Activated T-cell treated with anti-CD3 and anti-CD28 coated beads for 1 hour (primary cell): Measurements from ENCODE around the gene PLEKHM1.
A peak's percentile ranks its signal among the peaks of the same experiment; 100 is the strongest.

Experiments used
- DNase-seq: peaks from one replicate; pipeline ENCODE4 v3.0.0-alpha.2; 2020; ENCODE audit warnings: low read depth

PLEKHM1 gene

GRCh38 chr17:45427181-45427835 lies 63.2 kb downstream of the PLEKHM1 start:
- no peak for DNase-seq

DNA sequence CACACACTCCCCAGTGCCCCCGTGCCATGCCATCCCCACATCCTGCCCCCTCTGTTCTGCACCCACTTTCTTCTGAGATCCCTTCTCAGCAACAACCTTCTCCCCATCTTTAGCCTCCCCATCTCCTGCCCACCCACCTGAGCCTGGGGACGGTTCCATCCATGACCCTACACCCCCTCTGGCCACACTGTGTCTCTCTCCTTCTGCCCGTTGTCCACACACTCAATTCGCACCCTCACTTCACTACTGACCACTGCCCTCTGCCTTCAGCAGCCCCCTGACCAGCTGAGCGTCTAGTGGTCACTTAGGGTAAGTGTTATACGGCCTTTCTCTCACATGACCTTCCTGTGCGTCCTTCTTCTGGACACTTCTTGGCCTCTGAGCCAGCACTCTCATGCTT lies 64.0 kb downstream of the PLEKHM1 start:
- no peak for DNase-seq

DNA sequence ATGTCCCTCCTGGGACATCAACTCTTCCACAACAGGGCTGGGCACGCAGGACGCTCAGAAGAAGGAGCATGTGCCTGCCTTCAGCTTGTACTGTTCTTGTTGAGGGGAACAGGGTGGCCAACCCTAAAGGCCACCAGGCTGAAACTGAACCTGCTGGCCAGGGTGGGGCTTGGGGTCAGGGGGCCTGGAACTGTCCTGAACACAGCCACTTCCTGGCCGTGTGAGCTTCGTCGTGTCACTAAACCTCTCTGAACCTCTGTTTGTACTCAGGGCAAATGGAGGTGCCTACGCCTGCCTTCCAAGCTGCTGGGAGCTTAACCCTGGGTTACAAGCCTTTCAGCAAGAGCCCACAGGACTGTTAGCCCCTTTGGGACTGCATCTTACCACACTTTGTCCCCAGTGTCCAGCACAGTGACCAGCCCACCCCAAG lies 64.5 kb downstream of the PLEKHM1 start:
- DNase-seq, result no peak

DNA sequence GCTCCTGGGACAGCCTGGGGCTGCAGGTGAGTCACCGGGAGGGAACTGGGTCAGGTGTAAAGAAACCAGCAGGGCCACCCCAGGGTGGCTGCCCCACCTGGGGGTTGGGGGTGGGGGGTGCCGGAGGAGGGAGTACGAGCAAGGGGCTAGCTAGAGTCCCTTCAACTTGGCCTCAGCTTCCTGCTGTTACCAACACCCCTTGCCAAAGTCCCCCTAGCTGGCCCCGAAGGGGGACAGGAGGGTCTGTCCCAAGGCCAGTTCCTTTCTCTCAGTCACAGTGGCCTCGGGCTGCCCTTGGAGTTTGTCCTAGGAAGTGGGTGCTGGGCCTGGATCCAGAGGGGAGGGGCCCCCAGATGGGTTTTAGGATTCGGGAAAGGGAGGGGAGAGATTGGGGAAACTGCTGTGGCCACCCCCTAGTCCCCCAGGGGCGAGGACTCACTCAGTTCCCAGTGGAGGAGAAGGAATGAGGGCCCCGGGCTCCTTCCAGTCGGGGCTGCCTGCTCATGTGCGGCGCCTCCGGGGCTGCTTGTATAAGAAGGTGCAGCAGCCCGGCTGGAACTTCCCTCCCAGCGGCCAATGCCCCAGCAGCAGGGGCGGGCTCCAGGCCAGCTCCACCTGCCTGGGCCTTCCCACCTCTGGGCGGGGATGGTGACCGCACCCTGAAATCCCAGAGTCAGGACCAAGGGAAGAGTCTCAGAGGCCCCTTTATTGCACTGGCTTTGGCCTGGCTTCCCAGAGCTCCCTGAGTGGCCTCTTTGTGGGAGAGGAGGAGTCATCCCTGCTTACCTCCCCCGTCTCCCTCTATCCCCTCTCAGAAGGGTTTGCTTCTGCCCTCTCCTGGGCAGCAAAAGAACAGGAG lies 65.2 kb downstream of the PLEKHM1 start:
- DNase-seq, result no peak

GRCh38 chr17:45424769-45425124 lies 65.8 kb downstream of the PLEKHM1 start:
- DNase-seq, result no peak

- no peak for DNase-seq
Measured at GRCh38 chr17:45423975-45424335, 66.6 kb downstream of the PLEKHM1 start.

DNA sequence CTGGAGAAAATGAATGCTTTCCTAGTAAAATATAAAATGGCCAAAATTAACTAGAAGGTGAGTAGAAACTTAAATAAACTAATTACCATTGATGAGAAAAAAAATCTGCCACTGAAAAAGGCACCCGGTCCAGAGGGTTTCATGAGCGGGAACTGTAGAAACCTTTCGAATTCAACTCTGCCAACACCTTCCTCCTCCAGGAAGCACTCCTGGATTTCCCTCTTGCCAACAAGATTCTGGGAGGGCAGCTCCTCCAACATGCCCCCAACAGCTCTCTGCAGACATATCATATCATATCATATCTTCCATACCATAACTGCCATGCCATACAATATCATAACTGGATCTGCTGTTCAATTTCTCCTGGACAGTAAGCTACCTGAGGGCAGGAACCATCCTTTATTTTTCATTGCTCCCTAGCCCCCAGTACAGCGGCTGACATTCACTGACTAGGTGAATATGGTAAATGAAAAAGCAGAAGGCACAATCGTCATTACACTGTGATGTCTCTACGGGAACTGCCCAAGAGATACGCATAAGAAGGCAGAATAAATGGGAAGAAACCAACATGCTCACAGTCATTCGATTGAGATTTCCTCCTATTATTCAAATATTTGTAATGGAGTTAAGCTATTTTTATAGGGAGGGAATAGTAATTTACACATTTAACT lies 67.1 kb downstream of the PLEKHM1 start:
- DNase-seq, result no peak

- no peak for DNase-seq
Measured at GRCh38 chr17:45414990-45415881, 75.3 kb downstream of the PLEKHM1 start.

GRCh38 chr17:45413498-45413923 lies 77.0 kb downstream of the PLEKHM1 start:
- DNase-seq, result no peak

GRCh38 chr17:45411348-45412105 lies 79.0 kb downstream of the PLEKHM1 start:
- no peak for DNase-seq

GRCh38 chr17:45410144-45411091 lies 80.1 kb downstream of the PLEKHM1 start:
- peak; percentile 57 for DNase-seq

DNA sequence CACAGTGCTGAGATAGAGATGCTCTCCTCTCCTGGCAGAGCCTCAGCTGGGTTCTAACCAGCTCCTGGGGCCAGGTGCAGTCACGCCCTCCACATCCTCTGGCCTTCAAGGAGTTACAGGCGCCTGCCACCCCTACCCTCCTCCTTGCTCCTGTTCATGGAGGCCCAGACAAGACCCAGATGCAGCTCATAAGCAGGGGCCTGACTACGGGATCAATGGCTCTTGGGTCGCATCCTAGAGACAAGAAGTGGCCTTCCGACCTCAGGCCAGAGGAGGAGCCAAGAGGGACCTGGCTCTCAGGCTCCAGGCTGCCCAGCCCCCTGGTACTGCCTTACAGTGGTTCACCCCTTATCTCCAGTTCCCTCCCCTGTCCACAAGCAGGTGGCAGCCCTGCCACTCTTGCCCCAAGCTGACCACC lies 80.9 kb downstream of the PLEKHM1 start:
- no peak for DNase-seq

GRCh38 chr17:45408611-45409421 lies 81.7 kb downstream of the PLEKHM1 start:
- no peak for DNase-seq

- no peak for DNase-seq
Measured at GRCh38 chr17:45406107-45406506, 84.4 kb downstream of the PLEKHM1 start.

GRCh38 chr17:45405250-45406086 lies 85.1 kb downstream of the PLEKHM1 start:
- DNase-seq, result no peak

- DNase-seq, result no peak
Measured at GRCh38 chr17:45404870-45405249, 85.7 kb downstream of the PLEKHM1 start.

DNA sequence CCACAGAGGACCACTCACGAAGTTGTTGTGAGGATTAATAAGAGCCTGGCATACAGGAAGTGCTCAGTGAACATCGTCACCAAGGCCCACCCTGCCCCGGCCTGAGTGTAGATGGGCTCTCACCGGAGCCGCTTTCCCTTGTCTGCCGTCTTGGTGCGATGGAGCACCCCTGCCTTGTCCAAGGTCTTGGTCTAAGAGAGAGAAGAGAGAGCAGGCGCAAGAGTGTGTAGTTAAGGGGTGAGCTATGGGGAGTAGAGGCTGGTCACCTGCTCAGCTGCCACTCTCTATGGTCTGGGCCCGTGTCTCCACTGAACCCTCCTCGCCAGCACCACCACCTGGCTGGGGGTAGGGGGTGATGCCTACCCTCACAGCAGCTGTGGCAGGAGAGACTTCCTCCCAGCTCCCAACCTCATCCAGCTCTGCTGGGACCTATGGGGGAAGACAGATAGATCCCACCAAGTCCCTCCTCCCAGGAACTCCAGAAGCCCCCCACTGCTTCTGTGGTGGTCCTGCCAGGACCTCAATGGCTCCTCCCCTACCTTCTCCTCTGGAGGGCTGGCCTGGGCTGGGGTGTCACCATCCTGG lies 86.5 kb downstream of the PLEKHM1 start:
- no peak for DNase-seq

GRCh38 chr17:45402916-45403315 lies 87.6 kb downstream of the PLEKHM1 start:
- no peak for DNase-seq
